Limb (tissue), 2 donors: Measurements from ENCODE around the gene IGLL5.

Experiments used
- DNase-seq, 2 donors: peaks; one replicate each; pipeline ENCODE4 v3.0.0-alpha.2; 2016; ENCODE audit errors: extremely low spot score in 2 of 2

The IGLL5 gene

DNA sequence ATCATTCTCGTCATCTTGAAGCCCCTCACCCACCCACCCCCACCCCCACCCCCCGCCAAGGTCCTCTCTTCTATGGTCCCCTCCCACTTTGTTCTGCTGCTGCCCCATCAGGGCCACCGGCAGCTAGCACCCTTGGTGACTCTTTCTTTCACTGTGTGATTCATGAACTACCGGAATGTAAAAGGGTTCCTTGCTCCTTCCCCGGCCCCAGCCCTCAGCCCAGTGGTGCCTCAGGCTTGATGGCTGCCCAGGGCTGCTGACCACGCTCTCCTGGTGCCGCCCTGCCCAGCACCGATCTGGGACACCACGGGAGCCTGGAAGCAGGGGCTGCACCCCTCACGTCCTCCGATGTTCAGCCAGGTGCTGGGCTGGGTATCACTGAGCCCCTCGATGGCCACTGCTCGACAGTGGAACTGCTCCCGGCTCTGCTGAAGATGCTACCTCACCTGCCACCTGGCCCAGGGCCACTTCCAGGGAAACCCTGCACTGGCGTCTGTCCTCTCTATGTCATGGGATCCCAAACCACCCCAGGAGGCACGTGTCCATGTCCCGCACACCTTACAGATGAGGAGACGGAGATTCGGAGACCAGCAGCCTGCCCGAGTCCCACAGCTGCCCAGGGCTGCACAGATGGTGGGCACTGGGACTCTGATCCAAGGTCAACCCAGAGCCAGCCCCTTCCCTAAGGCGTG lies 39.7 kb downstream of the IGLL5 start:
- DNase-seq, result no peak

DNA sequence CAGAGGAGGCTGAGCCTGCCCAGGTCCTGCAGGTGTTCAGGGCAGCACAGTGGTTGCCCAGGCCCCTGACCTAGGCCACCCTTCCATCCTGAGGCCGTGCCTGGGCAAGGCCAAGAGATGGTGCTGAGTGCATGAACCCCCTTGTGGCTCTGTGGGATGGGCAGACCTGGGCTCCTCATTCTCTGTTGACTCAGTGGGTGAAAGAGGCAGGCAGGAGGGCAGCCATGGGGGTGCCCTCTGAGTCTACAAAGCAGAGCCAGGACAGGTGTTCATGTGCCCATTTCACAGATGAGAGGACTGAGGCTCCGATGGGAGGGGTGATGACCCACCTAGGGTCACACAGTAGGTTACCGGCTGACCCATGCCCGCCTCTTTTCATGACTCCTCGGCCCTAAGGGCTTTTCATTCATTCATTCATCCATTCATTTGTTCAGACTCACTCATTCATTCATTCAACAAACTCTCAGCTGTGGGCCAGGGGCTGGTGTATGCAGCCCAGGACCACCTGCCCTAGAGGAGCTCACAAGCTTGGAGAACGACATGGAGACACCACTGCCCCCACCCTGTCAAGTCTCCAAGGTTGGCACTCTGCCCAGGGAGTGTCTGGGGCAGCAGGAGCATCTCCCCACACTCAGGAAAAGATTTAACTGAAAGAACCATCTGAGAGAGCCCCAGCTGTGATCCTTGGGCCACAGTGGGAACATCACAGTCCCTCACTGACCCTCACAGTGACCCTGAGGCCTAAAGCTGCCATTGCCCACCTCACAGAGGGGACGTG lies 40.5 kb downstream of the IGLL5 start:
- DNase-seq, result no peak

GRCh38 chr22:22928666-22929380 lies 41.2 kb downstream of the IGLL5 start:
- no peak for DNase-seq

DNA sequence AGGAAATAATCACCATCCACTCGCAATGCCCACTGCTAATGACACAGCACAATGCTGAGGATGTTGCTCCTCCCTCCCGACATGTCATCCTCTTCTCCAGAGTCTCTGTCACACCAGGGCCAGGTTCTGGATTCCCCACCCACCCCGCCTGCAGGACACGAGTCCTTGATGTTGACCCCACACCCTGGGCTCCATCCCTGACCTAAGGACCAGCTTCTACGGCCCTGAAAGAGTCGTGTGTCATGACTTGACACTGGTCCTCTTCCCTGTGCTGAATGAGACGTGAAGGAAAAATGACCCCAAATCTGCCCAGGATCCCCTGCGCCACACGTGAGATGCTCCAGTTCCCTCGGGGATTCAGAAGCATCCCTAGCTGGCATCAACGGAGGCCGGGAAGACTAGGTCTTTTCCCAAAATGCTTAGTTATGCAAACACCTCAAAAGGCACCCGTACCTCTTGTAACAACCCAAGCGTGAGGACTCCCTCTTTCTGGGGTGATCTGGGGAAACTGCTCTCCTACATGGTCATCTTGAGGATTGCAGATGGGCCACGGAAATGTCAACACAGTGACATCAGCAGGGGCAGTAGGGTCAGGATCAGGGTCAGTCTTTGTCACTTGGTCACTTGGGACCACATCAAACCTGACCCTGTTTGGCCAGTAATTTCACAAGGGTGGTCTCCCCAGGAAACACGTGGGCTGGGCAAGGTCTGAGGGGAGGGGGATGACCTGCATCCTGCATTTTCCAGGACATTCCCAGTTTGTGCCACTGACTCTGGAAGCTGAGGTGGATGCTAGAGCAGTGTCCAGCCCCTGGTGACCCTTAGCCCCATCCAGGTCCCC lies 42.0 kb downstream of the IGLL5 start:
- no peak for DNase-seq

DNA sequence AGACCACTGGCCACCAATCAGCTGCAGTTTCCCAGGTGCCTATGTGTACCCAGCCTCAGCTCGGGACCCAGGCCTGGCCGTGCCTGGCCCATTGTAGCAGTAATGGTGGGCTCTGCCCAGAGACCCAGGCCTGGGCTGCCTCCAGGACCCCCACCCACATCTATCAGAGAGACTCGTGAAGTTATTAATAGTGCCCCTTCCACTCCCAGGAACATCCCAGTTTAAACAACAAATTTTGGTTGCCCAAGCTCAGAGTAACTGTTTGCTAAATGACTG lies 42.5 kb downstream of the IGLL5 start:
- no peak for DNase-seq

- DNase-seq, result no peak
Measured at GRCh38 chr22:22930571-22931556, 43.2 kb downstream of the IGLL5 start.

- no peak for DNase-seq
Measured at GRCh38 chr22:22931557-22932270, 44.1 kb downstream of the IGLL5 start.

DNA sequence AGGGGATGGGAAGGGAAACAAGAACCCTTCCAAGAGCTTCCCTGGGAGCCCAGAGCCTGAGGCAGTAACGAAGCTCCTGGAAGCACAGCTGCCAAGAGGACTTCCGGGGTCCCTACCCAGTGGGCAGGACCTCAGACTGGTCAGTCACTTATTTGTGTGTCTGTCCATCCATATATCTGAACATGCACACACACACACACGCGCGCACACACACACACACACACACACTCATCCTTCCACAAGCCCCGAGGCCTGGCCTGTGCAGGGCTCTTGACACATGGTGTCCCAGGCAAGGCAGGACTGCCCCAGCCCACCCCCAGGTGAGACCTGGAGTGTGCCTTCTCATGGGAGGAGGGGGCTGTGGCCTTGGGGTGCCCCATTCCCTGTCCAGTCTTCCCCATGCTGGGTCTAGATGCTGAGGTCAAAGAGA lies 44.9 kb downstream of the IGLL5 start:
- DNase-seq, result no peak

DNA sequence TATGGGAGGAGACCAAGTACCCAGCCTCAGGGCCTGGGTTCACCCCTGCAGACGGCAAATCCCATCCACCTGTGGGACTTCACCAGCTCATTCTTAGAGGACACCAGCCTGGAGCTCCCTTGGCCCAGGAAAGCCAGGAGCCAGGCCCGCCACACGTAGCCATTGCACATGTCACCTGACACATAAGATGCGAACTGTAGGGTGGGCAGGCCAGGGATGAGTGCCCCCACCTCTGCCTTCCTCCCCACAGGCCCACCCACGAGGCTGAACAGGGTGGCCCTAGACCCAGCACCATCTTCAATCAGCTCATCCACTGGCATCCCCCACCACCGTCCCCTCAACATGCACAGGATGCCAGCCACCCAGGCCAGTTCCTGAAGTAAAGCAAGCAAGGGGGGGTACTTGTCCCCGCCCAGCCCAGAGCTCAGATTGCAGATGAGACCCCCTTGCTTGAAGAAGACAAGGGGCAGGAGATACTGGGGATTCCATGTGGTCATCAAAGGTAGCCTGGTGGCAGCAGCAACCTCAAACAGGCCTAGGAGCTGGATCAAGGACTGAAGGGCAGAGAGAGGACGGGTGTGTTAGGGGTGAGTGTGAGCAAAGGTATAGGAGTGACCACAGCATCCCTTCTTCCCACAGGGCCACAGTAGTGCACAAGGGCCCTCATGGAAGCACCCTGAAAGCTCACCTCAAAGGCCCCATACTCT lies 45.6 kb downstream of the IGLL5 start:
- DNase-seq, result no peak

DNA sequence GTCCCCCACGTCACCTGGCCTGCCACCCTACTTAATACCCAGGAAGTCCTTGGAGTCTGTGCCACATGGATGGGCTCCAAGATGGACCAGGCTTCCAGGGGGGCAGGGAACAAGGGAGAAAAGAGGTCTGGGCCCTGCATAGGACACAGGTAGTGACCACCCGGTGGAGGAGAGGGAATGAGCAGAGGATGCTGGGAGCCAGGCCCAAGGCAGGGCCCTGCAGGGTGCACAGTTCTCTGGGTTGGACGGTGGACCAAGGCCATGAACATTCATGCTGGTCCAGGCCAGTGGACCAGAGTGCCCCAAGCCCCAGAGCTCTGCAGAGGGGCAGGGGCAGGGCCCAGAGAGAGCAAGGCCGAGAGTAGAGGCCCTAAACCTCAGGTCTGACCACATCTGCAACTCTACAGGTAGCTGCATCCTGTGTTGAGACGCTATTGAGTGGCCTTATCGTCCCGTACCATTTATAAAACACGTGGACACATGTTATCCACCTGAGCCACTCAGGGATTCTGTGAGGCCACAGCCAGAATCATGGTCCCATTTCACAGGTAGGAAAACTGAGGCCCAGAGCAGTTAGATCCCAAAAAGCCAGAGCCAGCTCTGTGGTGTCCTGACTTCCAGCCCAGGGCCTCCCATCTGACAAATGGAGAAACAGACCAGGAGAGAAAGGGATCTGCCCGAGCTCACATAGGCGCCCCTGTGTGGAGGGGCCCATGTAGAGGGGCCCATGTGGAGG lies 46.4 kb downstream of the IGLL5 start:
- no peak for DNase-seq

- DNase-seq, result no peak
Measured at GRCh38 chr22:22934543-22935055, 47.0 kb downstream of the IGLL5 start.

GRCh38 chr22:22935056-22935545 lies 47.5 kb downstream of the IGLL5 start:
- DNase-seq, result no peak

GRCh38 chr22:22935546-22936157 lies 48.0 kb downstream of the IGLL5 start:
- no peak for DNase-seq

DNA sequence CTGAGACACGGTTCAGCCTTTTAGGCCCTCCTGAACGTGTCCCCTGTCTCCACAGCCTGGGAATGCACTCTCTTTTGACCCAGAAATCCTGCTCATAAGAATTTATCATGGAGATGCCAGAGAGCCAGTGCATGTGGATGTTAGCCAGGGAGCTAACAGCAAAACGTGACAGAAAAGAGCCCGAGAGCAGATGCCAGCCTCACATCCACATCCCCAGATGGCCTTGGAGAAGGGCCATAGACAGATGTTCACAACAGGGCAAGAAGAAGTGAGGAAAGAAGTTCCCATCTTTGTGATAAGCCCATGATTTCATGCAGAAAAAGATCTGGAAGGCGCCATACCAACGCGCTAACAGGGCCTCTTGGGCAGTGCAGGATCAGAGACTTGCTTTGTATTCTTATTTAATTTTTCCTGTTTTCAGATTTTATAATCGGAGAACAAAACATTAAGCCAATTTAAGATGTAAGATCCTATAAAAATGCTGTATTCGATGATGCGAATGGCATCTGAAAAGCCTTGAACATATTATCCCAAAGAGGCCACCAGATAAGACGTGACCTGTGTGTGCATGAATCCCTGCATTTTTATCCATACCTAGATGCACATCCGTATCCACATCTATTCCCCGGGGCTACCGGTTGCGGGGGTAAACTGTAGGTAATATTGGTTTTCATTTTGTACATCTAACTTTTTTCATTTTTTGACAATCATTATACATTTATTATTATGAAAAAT lies 48.7 kb downstream of the IGLL5 start:
- DNase-seq, result peak in 1 of 2 donors; percentile 7

GRCh38 chr22:22936915-22937656 lies 49.5 kb downstream of the IGLL5 start:
- no peak for DNase-seq

DNA sequence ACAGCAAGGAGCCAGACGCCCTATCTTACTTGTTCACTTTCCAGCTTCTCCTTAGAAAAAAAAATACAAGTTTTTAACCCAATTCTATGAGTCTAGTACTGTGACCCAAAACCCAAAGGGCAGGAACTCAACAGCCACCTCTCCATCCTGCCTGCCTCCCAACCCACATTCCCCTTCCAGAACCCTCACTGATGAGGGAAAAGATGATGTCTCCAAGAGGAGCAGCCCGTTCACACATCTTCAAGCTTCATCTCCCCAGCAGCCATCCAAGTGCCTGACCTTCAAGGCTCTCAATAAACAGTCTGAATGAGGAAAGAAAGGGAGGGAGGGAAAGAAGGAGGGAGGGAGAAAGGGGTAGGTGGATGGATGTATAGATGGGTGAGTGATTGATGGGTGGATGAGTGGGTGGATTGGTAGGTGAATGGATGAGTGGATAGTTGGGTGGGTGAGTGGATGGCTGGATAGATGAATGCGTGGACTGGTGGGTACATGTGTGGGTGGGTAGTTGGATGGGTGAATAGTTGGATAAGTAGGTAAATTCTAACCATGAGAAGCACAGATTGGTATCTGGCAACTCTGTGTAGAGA lies 50.4 kb downstream of the IGLL5 start:
- no peak for DNase-seq
